GM18517 (cell line): ENCODE measurements around the gene TNRC18.

Experiments
- ATAC-seq: cut with Tn5 transposase; IDR thresholded peaks from one replicate; pipeline ENCODE4 v1.9.1; 2021; ENCODE audit warnings: mild to moderate bottlenecking, moderate library complexity; ENCODE audit not compliant: unreplicated experiment

The TNRC18 gene

DNA sequence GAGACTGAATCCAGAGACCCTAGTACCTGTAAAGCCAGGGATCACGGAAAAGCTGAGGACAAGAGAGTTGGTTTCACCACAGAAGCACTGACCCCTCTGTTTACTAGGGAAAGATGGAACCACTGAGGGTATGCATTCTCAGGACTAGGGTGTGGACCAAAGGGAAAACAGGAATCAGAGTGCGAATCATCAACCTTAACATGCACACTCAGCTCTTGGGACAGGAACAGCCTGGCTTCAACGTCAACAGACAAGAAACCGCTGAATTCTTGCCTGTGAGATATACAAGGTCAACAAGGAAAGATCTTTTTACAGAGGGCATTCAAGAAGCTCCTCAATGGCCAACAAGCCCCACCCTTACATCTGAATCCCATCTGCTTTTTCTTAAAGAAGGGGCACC, 14.9 kb downstream of the TNRC18 start:
- ATAC-seq, result no peak

DNA sequence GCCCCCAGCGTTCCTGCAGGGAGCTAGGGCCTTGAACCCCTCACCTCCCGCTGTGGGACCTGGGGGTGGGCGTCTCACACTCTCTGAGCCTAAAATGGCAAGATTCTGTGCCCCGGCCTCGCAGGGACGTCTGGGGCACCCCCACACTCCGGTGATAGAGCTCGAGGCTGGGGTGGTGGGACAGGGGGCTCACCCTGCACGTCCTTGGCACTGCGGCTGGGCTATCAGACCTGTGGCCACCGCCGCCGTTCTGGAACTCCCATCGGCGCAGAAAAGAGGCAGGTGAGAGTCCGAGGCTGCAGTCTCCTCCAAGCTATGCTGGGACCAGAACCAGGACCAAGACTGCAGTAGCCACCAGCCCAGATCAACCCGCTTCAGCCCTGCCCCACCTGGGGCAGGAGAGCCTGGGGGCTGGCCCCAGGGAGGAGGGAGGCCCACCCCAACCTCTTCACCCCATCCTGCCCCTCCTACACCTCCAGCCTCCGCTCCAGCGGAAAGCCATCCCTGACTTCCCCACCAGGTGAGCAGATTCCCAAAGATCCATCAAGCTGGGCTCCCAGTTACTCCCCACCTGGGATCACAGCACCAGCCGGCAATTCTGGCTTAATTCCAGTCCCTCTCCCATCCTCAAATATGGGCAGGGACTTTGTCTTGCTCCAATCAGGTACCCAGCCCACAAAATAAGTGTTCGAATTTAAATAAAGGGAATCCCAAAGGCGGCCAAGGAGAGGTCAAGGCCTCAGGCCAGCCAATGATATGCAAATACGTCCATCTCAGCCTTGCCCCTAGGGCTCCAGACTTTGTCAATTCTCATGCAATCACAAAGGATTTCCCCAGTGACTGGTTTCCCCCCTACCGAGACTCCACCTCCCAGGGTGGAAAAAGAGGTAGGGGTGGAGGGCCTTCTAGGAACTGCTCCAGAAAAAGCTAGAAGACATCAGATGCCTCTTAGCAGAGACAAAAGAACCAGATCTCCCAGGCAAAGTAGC, 16.4 kb downstream of the TNRC18 start:
- ATAC-seq, result no peak

DNA sequence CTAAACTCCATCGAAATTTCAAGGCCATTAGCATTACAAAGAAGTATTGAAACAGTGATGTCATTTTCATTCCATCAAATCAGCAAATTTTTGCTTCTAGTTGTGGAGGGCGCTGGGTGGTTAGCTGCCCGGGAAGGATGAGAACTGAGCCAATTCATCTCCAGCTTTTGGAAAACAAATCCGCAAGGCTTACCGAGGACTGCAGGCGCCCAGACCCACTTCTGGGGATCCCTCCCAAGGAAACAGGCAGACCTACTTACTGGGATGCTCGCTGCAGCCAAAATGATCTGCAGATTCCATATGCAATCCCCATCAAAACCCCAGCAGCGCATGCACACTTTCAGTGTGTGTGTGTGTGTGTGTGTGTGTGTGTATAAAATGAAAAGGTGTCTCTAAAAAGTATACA, 19.2 kb downstream of the TNRC18 start:
- no peak for ATAC-seq

DNA sequence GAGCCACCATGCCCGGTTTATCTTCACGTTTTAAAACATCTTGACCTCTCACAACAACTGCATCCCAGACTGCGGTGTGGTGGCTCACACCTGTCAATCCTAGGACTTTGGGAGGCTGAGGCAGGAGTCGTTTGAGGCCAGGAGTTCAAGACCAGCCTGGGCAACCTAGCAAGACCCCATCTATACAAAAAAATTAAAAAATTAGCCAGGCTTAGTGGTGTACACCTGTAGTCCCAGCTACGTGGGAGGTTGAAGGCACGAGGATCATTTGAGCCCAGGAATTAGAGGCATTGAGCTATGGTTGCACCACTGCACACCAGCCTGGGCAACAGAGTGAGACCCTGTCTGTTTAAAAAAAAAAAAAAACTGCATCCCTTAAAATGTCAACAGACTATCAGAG, 20.2 kb downstream of the TNRC18 start:
- no peak for ATAC-seq

DNA sequence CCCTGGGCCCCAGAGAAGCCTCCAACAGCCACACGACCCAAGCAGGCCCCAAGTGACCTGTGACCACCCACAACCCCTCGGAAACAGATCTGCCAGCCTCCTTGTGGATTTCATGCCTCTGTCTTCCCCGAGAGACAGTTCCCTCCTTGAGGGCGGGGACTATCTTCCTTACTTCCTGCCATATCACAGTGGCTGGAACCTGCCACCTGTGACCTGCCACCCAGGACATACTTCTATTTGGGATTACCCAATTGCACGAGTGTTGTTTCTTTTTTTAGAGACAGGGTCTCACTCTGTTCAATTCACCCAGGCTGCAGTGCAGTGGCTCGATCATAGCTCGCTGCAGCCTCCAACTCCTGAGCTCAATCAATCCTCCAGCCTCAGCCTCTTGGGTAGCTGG, 25.9 kb downstream of the TNRC18 start:
- no peak for ATAC-seq

DNA sequence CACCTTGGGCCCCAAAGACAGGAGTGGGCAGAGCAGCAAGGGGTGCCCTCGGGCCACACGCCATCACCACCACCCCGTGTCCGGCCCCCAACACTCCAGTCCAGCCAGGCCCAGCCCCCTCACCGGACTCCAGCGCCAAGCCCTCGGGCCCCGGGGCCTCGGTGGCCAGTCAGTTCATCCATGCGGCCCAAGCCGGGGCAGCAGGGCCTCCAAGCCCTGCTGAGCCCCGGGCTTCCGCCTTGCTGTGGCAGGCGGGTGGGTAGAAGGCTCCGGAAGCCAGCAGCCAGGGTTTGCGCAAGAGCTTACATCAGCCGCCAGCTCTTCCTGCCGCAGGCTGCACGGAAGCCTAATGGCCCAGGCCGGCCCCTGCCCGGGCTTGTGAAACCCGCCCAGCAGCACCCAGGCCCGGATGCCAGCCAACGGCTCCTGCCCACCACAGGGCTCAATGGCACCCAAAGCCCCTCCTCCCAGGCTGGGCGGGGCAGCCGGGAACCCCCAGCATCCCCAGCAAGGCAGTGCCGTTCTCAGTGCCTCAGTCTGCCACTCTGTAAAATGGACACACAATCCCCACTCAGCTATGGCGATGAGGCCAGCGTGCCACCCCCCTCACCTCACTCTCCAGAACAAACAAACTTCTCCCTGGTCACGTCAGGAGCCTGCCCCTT, 26.5 kb downstream of the TNRC18 start:
- ATAC-seq, result peak; percentile 69

DNA sequence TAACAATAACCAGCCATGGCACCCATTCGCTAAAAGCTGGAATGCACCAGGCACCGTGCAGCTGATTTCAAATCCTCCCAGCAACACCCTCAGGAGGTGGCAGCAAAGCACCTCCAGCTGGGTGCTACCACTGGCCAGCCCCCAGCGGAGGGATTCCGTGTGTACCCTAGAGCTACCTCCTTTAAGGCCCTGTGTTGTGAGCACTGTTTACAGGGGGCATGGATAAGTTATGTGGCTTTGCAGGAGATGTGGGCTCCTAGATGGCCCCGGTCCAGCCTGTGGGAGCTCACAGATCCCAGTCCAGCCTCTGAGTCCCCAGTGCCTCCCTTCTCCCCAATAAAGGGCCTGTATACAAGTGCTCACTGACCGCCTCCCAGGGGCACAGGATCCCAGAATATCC, 27.1 kb downstream of the TNRC18 start:
- ATAC-seq, result peak; percentile 32

DNA sequence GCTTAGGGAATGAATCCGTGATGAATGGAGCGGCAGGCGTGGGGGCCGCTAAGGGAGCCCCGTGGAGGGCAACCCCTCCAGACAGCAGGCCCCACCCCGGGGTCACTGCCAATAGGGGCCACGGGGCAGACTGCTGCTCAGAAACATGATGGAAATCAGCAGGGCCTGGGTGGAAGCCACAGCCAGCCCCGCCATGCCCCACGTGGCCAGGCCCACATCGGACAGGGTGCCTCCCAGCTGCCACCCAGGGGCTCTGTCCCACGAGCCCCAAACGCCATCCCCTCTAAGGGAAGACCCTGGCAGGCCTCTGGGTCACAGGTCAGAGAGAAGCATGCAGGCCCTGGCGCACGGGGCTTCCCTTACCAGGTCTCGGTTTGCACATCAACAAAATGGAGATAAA, 28.4 kb downstream of the TNRC18 start:
- no peak for ATAC-seq

DNA sequence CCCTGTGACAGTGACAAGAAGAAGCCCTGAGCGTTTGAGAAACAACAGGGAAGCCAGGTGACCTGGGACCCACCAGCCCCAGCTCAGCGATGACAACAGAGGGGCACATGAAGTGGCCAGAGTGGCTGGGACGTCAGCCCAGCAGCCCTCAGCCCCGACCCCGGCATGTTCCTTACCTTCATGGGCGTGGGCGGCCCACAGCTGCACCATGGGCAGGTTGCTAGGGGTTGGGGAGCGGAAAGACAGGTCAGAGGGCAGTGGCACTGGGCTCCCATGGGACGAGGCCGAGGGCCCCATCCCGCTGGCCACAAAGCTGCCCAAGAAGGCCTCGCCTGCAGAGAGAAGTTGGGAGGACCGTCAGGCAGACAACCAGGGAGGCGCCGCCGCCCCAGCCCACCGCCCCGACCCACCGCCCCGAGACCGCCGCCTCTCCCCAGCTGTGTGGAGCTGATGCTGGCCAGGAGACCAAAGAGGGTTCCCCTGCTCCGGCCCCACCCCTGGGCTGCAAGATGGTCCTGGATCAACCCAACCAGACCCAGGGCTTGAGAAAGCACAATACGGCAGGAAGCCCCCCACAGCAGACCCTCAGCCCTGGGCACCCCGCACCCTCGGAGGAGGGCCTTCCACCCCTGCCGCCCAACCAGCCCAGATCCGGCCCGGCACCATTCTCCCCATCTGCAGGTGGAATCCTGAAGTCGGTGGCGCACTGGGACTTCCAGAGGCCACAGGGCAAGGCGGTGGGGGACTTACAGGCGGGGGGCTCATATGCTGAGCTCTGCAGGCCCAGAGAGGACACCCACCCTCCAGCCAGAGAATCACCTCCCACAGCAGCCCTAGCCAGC, 29.1 kb downstream of the TNRC18 start:
- no peak for ATAC-seq

DNA sequence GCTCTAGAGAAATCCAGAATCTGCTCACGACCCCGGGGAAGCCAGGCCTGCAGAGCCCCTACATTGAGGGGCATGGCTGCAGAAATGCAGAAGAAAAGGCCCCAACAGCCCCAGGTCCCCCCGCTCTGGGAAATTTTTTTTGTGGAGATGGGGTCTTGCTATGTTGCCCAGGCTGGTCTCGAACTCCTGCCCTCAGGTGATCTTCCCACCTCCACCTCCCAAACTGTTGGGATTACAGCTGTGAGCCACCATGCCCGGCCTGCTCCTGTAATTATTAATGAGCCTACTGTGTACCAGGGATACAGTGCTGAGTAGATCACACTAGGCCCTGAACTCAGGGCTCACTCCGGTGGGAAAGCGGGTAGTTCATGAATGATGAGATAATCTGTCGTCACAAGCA, 29.9 kb downstream of the TNRC18 start:
- ATAC-seq, result no peak

DNA sequence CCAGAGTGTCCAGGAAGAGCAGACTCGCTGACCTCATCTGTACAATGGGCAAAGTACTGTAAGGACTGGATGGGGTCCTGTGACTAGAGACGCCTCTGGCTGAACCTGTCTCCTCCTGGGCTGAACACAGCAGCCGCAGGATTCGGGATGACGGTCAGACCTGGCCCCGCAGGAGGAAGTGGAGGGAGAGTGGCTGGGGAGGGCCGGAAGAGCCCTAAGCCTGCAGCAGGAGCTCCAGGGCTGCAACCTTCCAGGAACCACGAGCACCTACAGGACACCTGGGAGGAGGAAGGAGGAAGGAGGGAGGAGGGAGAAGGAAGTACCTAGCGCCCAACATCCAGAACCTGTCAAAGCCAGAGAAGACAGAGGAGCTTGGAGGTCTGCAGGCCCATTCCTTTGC, 30.3 kb downstream of the TNRC18 start:
- ATAC-seq, result no peak

DNA sequence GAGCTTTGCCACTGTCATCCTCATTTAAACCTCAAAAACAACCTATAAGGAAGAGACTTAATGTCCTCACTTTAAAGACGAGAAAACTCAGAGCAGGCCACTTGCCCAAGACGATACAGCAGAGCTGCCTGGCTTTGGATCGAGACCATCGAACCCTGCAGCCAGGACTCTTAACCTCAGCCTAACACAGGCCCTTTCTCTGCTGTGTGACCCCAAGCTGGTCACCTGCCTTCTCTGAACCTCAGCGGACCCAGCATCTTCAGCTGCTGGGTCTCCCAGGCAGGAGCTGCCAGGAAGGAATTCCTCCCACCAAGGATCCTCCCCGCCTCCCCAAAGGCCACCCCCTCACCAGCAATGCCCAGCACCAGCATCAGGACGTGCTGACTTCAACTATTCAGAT, 32.7 kb downstream of the TNRC18 start:
- no peak for ATAC-seq

DNA sequence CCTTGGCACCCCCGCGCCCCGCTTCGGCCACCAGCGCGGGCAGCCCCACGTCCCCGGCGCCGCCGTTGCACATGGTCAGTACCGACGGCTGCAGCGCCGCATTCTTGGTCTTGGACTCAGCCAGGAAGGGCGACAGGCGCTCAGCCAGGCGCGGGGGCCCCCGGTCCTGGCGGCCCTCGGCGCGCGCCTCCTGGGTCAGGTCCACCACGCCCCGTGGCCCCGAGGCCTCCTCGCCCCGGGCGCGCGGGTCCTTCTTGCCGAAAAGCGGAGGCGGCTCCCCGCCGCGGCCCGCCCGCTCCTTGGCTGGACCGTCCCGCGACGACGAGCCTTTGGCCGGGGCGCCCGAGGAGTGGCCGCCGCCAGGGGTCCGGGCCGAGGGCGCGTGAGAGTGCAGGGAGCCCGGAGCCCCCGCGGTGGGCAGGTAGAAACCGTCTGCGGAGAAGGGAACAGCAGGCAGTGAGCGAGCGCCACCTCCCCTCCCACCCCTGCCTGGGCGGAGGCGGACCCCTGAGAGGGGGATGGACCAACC, 34.7 kb downstream of the TNRC18 start:
- no peak for ATAC-seq

DNA sequence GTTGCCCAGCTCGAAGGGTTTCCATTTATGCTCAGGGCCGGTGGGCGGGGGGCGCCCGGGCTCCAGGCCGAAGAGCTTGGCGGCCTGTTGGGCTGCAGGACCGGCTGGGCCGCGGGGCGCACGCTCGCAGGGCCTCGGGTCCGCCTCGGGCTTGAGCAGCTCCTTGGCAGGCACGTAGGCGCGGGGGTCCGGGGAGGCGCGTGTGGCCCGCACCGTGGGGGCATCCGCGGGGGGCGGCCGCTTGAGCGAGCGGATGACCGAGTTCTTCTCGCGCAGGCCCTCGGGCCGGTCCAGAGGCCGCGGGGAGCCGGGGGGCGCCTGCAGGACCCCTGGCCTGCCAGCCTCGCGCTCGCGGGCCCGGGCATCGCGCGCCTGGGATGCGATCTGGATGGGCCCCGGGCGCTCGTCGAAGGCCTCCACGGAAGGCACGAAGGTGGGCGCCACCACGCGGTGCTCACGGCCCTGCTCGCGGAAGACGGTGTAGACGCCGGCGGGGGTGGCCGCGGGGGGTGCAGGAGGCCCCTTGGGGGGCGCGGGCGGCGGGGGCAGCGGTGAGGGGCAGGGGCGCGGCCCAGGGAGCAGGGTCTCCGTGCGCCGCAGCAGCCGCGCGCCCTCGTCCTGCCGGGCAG, 35.2 kb downstream of the TNRC18 start:
- no peak for ATAC-seq

DNA sequence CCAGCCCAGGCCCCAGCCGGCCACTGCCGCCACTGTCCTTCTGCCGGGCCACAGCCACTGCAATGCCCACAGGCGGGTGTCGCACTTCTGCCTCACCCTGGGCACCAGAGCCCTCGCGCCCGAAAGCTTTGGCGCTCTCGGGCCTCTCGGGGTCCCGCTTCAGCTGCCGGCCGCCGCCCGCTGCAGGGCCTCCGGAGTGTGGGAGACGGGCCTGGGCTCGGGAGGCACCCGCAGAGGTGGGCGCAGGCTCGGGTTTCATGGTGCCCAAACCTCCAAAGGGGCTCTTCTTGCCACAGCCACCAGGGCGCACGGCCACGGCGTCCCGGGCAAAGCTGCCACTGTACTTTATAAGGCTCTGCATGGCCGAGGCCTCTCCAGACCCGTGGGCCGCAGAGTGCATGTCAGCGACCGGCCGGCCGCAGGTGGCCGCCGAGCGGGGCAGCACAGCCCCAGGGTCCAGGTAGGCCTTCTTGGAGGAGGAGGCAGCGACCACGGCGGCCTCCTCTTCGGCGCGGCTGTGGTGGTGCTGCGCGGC, 35.9 kb downstream of the TNRC18 start:
- ATAC-seq, result no peak

DNA sequence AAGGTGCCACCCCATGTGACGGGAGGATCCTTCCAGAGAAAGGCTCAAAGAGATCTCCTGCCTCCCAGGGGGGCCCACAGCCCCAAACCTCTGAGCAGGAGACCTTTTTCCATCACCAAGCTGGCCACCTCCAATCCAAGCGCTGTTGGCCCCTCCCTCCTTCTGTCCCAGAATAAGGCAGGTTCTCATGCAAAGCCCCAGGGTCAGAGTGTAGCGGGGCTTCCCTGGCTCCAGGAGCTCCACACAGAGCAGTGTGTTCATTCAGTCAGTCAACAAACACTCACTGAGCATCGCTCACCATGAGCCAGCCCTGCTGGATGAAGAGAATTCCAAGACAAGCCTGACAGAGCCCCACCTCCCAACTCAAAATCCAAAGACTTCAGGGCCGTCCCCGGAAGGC, 39.0 kb downstream of the TNRC18 start:
- ATAC-seq, result no peak

DNA sequence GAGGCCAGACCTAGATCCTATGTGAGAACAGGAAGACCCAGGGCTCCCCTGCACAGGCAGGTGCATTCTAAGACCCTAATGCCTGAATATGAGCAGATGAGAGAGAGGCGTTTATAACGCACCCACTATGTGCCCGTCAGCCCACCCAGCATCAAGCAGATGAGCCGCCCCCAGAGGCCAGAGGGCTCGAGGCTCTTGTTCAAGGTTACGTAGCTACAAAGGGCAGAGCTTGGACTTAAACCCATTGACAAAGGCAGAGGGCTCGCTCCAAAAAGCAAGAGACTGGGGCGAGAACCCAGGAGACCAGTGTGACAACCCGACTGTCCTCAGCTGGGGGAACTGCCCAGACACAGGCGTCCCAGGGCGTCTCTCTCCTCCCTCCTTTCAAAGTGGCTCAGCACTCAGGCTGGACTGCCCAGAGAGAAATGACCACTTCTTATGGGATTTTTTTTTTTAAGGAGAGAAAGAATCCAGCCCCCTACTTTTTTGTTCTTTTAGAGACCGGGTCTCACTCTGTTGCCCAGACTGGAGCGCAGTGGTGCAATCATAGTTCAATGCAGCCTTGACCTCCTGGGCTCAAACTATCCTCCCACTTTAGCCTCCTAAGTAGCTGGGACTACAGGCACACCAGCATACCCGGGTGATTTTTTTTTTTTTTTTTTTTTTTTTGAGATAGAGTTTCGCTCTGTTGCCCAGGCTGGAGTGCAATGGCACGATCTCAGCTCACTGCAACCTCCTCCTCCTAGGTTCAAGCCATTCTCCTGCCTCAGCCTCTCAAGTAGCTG, 40.1 kb downstream of the TNRC18 start:
- ATAC-seq, result no peak

DNA sequence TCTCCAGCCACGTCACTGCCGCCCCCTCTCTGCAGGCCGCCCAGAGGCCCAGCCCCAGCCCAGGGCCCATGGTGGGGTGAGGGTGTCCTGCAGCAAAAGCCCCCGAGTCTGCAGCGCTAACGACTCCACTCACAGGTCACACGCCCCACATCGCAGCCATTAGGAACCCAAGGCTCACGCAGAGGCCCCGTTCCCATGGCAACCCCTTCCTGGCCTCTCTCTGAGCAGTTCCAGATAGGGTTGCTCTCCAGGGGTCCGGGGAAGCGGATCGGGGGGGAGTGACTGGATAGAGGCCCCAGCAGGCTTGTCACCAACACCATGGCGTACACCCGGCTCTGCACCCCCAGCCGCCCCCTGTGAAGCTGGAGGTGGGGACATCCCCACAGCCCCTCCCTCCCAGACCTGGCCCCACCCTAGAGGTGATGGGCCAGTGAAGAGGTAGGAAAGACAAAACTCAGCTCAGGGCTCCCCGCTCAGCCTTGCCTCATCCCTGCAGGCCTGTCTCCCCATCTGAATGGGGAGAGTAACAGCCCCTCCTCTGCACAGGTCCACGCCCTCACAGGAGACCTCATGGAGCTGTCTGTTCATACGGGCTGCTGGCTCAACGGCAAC, 41.2 kb downstream of the TNRC18 start:
- ATAC-seq, result no peak

DNA sequence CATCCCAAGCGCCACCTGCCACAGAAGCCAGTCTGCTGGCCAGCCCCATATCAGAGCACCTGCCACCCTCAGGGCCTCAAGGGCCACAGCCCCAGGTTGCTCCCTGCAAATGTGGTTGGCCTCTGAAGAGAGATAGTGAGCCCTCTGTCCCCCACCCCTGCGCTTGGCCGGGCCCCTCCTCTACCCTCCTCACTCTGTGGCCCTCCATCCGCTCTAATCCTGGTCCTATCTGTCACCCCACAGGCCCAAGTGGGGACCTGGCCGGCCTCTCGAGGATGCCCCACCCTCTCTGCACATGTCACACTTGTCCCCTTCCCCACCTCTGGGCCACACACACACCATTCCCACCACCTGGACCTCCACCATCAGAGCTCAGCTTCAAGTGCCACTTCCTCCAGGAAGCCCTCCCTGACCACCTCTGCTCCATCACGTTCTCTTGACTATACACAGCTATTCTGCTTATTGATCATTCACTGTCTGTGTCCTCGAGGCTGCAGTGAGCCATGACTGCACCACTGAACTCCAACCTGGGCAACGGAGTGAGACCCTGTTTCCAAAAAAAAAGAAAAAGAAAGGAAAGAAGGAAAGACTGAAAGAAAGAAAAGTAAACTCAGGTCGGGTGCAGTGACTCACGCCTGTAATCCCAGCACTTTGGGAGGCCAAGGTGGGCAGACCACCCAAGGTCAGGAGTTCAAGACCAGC, 42.4 kb downstream of the TNRC18 start:
- ATAC-seq, result no peak
